Mesendoderm (in vitro differentiated cells): ENCODE measurements around the gene EAF1.
"Not testable (repeated sequence)": the region's sequence is repeated elsewhere in the genome, so short reads cannot be mapped to it uniquely, and the experiment has no call there.

Experiments
- DNase-seq: peaks from one replicate; pipeline ENCODE4 v3.0.0; 2013
- H2AK5ac ChIP-seq: 2 replicates; pipeline ENCODE4 v1.6.1; 2013; ENCODE audit warnings: low read length, inconsistent platforms
- H2BK120ac ChIP-seq: 2 replicates; pipeline ENCODE4 v1.6.1; 2013; ENCODE audit warnings: low read depth, mild to moderate bottlenecking, low read length, moderate library complexity, mixed read lengths
- H2BK15ac ChIP-seq: replicated peaks from 2 replicates; pipeline ENCODE4 v1.6.1; 2013; ENCODE audit warnings: low read depth, mild to moderate bottlenecking, moderate library complexity
- H2BK5ac ChIP-seq: 2 replicates; pipeline ENCODE4 v1.6.1; 2013; ENCODE audit warnings: low read length, inconsistent platforms
- H3K18ac ChIP-seq: 2 replicates; pipeline ENCODE4 v1.6.1; 2013; ENCODE audit warnings: mild to moderate bottlenecking, low read length, mixed read lengths
- H3K23ac ChIP-seq: one replicate; pipeline ENCODE4 v1.6.1; 2013; ENCODE audit warnings: low read length
- H3K27ac ChIP-seq: 2 replicates; pipeline ENCODE4 v1.5.1; 2013; ENCODE audit warnings: low read depth, mild to moderate bottlenecking, inconsistent platforms, low read length, moderate library complexity
- H3K27me3 ChIP-seq: 2 replicates; pipeline ENCODE4 v1.6.1; 2013; ENCODE audit warnings: low read length, control low read depth, mild to moderate bottlenecking, inconsistent platforms; ENCODE audit not compliant: insufficient read depth, poor library complexity
- H3K36me3 ChIP-seq: 2 replicates; pipeline ENCODE4 v1.6.1; 2013; ENCODE audit warnings: low read length, inconsistent platforms; ENCODE audit not compliant: control insufficient read depth, insufficient read depth
- H3K4ac ChIP-seq: one replicate; pipeline ENCODE4 v1.6.1; 2013; ENCODE audit warnings: low read depth, mild to moderate bottlenecking, low read length, moderate library complexity
- H3K4me1 ChIP-seq: 2 replicates; pipeline ENCODE4 v1.6.1; 2013; ENCODE audit warnings: low read depth, low read length, inconsistent platforms; ENCODE audit not compliant: control insufficient read depth
- H3K4me2 ChIP-seq: 2 replicates; pipeline ENCODE4 v1.6.1; 2013; ENCODE audit warnings: low read length
- H3K4me3 ChIP-seq: 2 replicates; pipeline ENCODE4 v1.5.1; 2013; ENCODE audit warnings: mild to moderate bottlenecking, low read length
- H3K56ac ChIP-seq: one replicate; pipeline ENCODE4 v1.6.1; 2013; ENCODE audit warnings: low read length
- H3K79me1 ChIP-seq: 2 replicates; pipeline ENCODE4 v1.6.1; 2013; ENCODE audit warnings: low read length, inconsistent platforms
- H3K79me2 ChIP-seq: 2 replicates; pipeline ENCODE4 v1.6.1; 2013; ENCODE audit warnings: mild to moderate bottlenecking, low read length; ENCODE audit not compliant: control insufficient read depth, insufficient read depth
- H3K9ac ChIP-seq: 2 replicates; pipeline ENCODE4 v1.6.1; 2013; ENCODE audit warnings: low read length, inconsistent platforms
- H4K5ac ChIP-seq: one replicate; pipeline ENCODE4 v1.6.1; 2013; ENCODE audit warnings: low read length
- H4K8ac ChIP-seq: one replicate; pipeline ENCODE4 v1.6.1; 2013; ENCODE audit warnings: low read depth, mild to moderate bottlenecking, control low read depth, low read length, moderate library complexity
- WGBS: extraction: QIAGEN DNeasy Blood & Tissue Kit; methylation state at CpG from one replicate; pipeline ENCODE4 v1.1.7; 2013; ENCODE audit warnings: low lambda C conversion rate, missing lambda C conversion rate; ENCODE audit not compliant: insufficient coverage; ENCODE audit errors: extremely low coverage; 5-methylcytosine and 5-hydroxymethylcytosine counted together

Gene EAF1

DNA sequence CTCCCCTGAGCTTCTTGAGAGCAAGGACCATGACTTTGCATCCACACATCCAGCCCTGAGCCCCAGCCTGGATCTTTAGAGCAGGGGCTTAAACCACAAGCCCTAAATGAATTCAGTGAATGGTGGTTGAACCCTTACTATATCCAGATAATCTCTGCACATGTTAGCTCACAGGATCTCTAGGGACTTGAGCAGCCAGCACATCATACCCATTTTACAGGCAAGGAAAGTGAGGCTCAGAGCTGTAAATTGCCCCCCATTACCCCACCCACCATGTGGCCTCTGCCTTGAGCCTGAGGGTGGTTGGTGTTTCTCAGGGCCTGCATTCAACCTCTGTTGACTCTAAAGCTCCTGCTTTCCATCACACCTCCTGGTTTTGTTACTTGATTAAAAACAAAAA lies 27.6 kb downstream of the EAF1 start:
- Histone ChIP-seq H3K27ac (no peak overlapping the region), H3K79me2 (no peaks in the 10 kb centered on the region), H3K4me1 (no peaks in the 10 kb centered on the region), H3K4ac (no peak overlapping the region), H3K4me2 (no peak overlapping the region), H3K79me1 (no peaks in the 10 kb centered on the region), H4K8ac (no peak overlapping the region), H3K56ac (no peak overlapping the region), H3K18ac (no peak overlapping the region), H3K27me3 (no peaks in the 10 kb centered on the region), H2BK15ac (no peak overlapping the region), H3K36me3 (no peaks in the 10 kb centered on the region), H3K23ac (no peak overlapping the region), H2BK5ac (no peak overlapping the region), H3K4me3 (no peak overlapping the region), H3K9ac (no peak overlapping the region), H2AK5ac (no peak overlapping the region), H4K5ac (no peak overlapping the region), H2BK120ac (no peak overlapping the region)
- DNase-seq: no peak

DNA sequence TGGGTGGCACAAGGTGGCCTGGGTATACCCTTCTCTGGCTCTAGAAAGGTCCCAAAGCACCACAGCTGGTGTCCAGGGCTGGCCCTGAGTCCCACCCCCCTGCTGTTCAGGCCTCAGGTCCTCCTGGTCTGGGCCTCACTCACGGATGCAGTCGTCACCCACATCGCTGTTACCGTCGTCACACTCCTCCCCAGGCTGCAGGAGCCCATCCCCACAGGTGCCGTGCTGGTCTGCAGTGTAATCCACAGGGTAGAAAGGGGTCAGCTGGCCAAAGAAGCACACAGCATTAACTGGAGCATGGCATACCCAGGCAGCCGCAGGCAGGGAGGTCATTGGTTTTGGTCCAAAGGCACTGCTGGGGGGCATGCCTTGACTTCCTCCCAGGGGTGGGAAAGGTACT lies 28.4 kb downstream of the EAF1 start:
- no peak overlapping the region for H2BK120ac ChIP-seq
- H3K23ac ChIP-seq: no peak overlapping the region
- H3K79me2 ChIP-seq: no peaks in the 10 kb centered on the region
- no peaks in the 10 kb centered on the region for H3K36me3 ChIP-seq
- H2BK15ac ChIP-seq: no peak overlapping the region
- H3K56ac ChIP-seq: no peak overlapping the region
- H3K4me1 ChIP-seq: no peaks in the 10 kb centered on the region
- H4K5ac ChIP-seq: no peak overlapping the region
- H3K4me3 ChIP-seq: no peak overlapping the region
- no peak overlapping the region for H4K8ac ChIP-seq
- H3K18ac ChIP-seq: no peak overlapping the region
- no peak overlapping the region for H3K4ac ChIP-seq
- no peak overlapping the region for H2BK5ac ChIP-seq
- H3K27me3 ChIP-seq: no peaks in the 10 kb centered on the region
- no peak overlapping the region for H3K27ac ChIP-seq
- H3K4me2 ChIP-seq: no peak overlapping the region
- no CpG with 5 or more reads among the region's 7 CpGs for WGBS
- no peak overlapping the region for H3K9ac ChIP-seq
- H3K79me1 ChIP-seq: no peaks in the 10 kb centered on the region
- H2AK5ac ChIP-seq: no peak overlapping the region
- no peak for DNase-seq

DNA sequence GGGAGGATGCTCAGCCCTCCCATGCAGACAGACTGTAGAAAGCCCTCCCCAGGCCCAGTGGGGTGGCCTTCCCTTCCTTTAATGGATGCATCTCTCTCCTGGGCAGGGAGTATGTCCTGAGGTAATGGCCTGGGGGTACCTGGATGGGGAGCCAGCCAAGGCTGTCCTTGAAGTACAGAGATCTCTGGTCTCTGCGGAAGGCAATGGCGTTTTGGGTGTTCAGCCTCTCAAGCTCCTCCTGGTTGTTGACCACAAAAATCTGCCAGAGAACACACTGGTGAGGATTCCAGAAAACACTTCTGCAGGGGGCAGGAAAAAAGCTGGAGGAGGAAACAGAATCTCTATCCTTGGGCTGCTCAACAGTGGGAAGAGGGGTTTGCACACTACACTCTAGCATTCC lies 28.9 kb downstream of the EAF1 start:
- no peaks in the 10 kb centered on the region for H3K27me3 ChIP-seq
- no peaks in the 10 kb centered on the region for H3K79me2 ChIP-seq
- no peak overlapping the region for H2AK5ac ChIP-seq
- no peak overlapping the region for H2BK5ac ChIP-seq
- no peak overlapping the region for H3K4ac ChIP-seq
- H3K36me3 ChIP-seq: no peaks in the 10 kb centered on the region
- no peak overlapping the region for H4K5ac ChIP-seq
- DNase-seq: no peak
- no peaks in the 10 kb centered on the region for H3K4me1 ChIP-seq
- H2BK120ac ChIP-seq: no peak overlapping the region
- no peak overlapping the region for H3K27ac ChIP-seq
- no CpG with 5 or more reads among the region's 2 CpGs for WGBS
- H2BK15ac ChIP-seq: no peak overlapping the region
- no peak overlapping the region for H4K8ac ChIP-seq
- no peak overlapping the region for H3K56ac ChIP-seq
- H3K18ac ChIP-seq: no peak overlapping the region
- H3K4me3 ChIP-seq: no peak overlapping the region
- no peaks in the 10 kb centered on the region for H3K79me1 ChIP-seq
- no peak overlapping the region for H3K4me2 ChIP-seq
- H3K23ac ChIP-seq: no peak overlapping the region
- no peak overlapping the region for H3K9ac ChIP-seq

DNA sequence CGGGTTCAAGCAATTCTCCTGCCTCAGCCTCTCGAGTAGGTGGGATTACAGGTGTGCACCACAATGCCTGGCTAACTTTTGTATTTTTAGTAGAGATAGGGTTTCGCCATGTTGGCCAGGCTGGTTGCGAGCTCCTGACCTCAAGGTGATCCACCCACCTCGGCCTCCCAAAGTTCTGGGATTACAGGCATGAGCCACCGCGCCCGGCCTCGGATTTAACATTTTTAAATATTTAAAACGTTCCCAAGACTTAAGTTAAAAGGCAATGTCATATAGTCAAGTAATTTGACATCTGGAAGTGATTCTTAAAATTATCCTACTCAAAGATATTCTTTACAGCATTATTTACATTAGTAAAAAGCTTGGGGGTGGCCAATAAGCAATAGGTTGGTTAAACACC lies 29.5 kb downstream of the EAF1 start:
- H2BK120ac ChIP-seq, H3K79me1 ChIP-seq, H4K8ac ChIP-seq, H3K36me3 ChIP-seq, H3K4me3 ChIP-seq, H3K27ac ChIP-seq, H4K5ac ChIP-seq, H3K56ac ChIP-seq, DNase-seq, H2BK5ac ChIP-seq, H3K4me2 ChIP-seq, H3K23ac ChIP-seq, H2AK5ac ChIP-seq, H3K4me1 ChIP-seq, H3K27me3 ChIP-seq, H3K9ac ChIP-seq, H3K18ac ChIP-seq, H3K4ac ChIP-seq, H3K79me2 ChIP-seq, H2BK15ac ChIP-seq: not testable (repeated sequence)
- WGBS: no CpG with 5 or more reads among the region's 10 CpGs

DNA sequence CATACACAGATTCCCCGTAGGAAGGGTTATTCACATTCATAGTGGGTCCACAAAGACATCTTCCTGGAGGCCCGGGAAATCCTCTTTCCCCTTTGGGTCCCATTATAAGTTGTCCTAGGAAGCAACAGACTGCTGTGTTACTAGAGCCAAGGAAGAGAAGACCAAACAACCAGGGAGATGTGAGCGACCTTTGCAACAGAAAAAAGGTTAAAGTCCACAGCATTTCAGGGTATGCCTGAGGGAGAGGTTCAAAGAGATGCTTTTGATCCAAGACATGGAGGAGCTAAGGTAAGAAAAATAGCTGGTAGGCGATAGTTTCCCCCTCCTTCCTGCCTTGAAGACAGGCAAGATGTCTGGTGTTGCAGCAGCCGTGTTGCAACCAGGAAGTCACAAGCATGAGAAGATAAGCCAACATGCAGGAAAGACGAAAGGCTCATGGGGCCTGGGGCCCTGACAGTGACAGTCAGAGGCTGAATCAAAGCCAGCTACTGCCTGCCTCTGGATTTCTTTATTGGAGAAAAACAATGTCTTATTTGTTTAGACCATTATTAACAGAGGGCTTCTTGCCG lies 30.9 kb downstream of the EAF1 start:
- no peak overlapping the region for H3K4me3 ChIP-seq
- H2BK15ac ChIP-seq: no peak overlapping the region
- H4K5ac ChIP-seq: no peak overlapping the region
- H3K79me1 ChIP-seq: no peaks in the 10 kb centered on the region
- no peaks in the 10 kb centered on the region for H3K27me3 ChIP-seq
- H3K4me1 ChIP-seq: no peaks in the 10 kb centered on the region
- H2BK120ac ChIP-seq: no peak overlapping the region
- H4K8ac ChIP-seq: no peak overlapping the region
- no peak overlapping the region for H3K27ac ChIP-seq
- no peaks in the 10 kb centered on the region for H3K36me3 ChIP-seq
- H3K23ac ChIP-seq: no peak overlapping the region
- DNase-seq: no peak
- H3K18ac ChIP-seq: no peak overlapping the region
- no CpG with 5 or more reads among the region's 7 CpGs for WGBS
- H3K4me2 ChIP-seq: no peak overlapping the region
- no peak overlapping the region for H2AK5ac ChIP-seq
- H3K9ac ChIP-seq: no peak overlapping the region
- no peaks in the 10 kb centered on the region for H3K79me2 ChIP-seq
- no peak overlapping the region for H2BK5ac ChIP-seq
- H3K4ac ChIP-seq: no peak overlapping the region
- no peak overlapping the region for H3K56ac ChIP-seq

DNA sequence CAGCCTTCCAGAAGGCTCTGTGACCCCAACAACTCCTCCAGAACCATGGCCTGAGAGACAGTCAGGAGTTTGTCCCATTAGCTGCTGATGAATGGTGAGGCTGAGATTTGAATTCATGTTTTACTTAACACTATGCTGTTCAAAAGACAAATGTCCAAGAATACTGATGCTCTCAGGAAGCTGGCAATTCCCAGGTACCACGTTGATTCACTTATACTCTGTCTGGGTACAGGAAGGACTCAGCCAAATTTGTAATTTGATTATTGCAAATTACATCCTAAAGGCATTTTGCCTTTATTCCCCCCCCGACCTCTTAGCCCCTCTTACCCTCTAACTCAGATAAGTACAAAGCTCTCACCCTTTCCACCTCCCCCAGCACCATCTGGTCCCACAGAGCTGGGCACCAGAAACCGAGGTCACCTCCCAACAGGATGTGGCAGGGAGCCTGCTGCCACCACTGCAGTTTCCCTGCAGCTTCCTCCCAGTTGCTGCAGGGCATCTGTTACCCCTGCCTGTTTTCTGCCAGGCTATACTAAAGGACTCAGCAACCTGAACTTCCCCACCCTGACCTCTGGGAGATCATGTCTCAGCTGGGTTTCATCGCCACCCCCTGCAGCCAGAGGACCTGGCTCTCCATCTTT lies 33.6 kb downstream of the EAF1 start:
- H3K4me3 ChIP-seq: no peak overlapping the region
- no peak overlapping the region for H4K8ac ChIP-seq
- no CpG with 5 or more reads among the region's 4 CpGs for WGBS
- no peak overlapping the region for H3K4me2 ChIP-seq
- no peak overlapping the region for H2BK5ac ChIP-seq
- no peak overlapping the region for H3K27ac ChIP-seq
- H3K79me2 ChIP-seq: no peaks in the 10 kb centered on the region
- H3K4me1 ChIP-seq: no peaks in the 10 kb centered on the region
- no peak overlapping the region for H2BK15ac ChIP-seq
- H3K4ac ChIP-seq: no peak overlapping the region
- no peak overlapping the region for H3K18ac ChIP-seq
- H3K36me3 ChIP-seq: no peaks in the 10 kb centered on the region
- no peak overlapping the region for H2BK120ac ChIP-seq
- no peaks in the 10 kb centered on the region for H3K27me3 ChIP-seq
- no peak for DNase-seq
- no peak overlapping the region for H3K23ac ChIP-seq
- no peaks in the 10 kb centered on the region for H3K79me1 ChIP-seq
- no peak overlapping the region for H2AK5ac ChIP-seq
- H3K9ac ChIP-seq: no peak overlapping the region
- H4K5ac ChIP-seq: no peak overlapping the region
- H3K56ac ChIP-seq: no peak overlapping the region
